H1 (cell line): ENCODE results near the gene ARGLU1. TPM values are rescaled to one million over a fixed set of nuclear protein-coding genes. Genes with fewer than 3 reads are reported as not detected.

ENCODE experiments used
- CEBPB ChIP-seq: IDR thresholded peaks from 2 replicates; pipeline ENCODE4 v1.6.1; 2012; ENCODE audit warnings: low read depth, low read length
- GTF2F1 ChIP-seq: IDR thresholded peaks from 2 replicates; pipeline ENCODE4 v1.6.1; 2012; ENCODE audit warnings: low read depth, low read length, improper control_type of control experiment, borderline replicate concordance
- NANOG ChIP-seq: IDR thresholded peaks from 2 replicates; pipeline ENCODE4 v1.6.1; 2011; ENCODE audit warnings: low read length, low read depth, mild to moderate bottlenecking, inconsistent platforms; ENCODE audit not compliant: insufficient read depth, poor library complexity, severe bottlenecking
- SRF ChIP-seq: IDR thresholded peaks from 2 replicates; pipeline ENCODE4 v1.6.1; 2011; ENCODE audit warnings: mild to moderate bottlenecking, low read depth, low read length, moderate library complexity
- SUZ12 ChIP-seq: fragments of 200-600 bp; sonication (generic); IDR thresholded peaks from 2 replicates; pipeline ENCODE4 v1.6.1; 2012; ENCODE audit warnings: mild to moderate bottlenecking, inconsistent platforms, low read length, moderate library complexity, mixed read lengths
- polyA plus RNA-seq, 7 experiments: library from polyadenylated mRNA; depleted of rRNA in 3 of 7; stranded (reverse) in 5 of 7; unstranded in 2 of 7; fragments of >200 nt in 5 of 7; fragments of 200-250 nt in 2 of 7; gene quantifications; 1 replicate in 5 of 7; 2 replicates in 1 of 7; 4 replicates in 1 of 7; pipeline versions ENCODE4 v1.2.1 to v1.2.3, GENCODE V29; 2011 to 2013; ENCODE audit warnings: missing spikeins in 2 of 7, mixed read lengths in 2 of 7
- total RNA-seq: library from RNA; stranded (reverse); fragmentation: NEBNext Ultra II Directional; extraction: Animal tissue kit (Norgen Biotek cat#: 25700); gene quantifications from 2 replicates; pipeline ENCODE4 v1.2.1, GENCODE V29; 2021

Gene ARGLU1
- total and polyA plus RNA-seq, 2 of the 8 experiments (the other 6 are each of a cell fraction or from before 2014, with no cell fraction given) = 47.8 to 84.9 TPM

DNA sequence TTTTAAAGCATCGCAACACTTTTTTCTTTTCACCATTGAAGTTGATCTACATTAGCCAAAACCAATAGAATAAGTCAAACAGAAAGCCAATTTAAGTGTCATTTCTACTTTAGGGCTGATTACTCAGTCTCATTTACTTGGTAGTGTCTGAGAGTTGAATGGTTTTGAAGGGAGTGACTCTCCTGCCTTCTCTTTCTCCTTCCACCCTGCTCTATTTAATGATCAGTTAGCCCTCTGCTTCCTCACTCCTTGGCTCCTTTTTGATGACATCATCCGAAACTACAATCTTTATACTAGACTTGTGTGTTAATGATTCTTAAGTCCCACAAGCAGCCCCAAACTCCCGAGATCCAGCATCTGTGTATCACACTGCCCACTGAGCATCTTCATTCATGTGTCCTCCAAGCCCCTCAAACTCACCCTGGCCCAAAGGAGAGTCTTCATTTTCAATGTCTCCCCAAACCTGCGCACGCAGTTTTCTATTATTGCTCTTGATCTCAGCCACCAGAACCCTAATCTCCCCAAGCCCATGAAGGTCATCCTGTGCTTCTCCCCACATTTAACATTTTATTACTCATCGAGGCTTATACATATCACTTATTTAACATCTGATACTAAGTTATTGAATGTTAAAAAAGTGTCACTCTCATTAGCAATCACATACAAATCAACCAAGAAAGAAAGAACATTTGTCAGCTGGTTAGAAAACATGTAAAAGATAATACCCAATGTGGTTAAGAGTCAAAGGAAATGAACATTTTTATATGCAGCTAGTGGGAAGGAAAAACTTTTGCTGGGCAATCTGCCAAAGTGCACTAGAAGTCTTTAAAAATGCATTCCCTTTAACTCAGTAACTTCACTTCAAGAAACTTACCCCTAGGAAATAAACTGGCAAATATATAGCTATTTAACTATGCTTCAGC, 32.2 kb upstream of the ARGLU1 start (continued):
- TF ChIP-seq SRF = no peak
- no peak for TF ChIP-seq NANOG
- no peak for TF ChIP-seq GTF2F1
- TF ChIP-seq CEBPB = no peak
- TF ChIP-seq SUZ12 = no peak
- TF ChIP-seq, all 59 proteins: peak for 0
